Duodenal mucosa (tissue), 2 donors: ENCODE data around the gene PPM1A.

ENCODE experiments used
- H3K27ac ChIP-seq: one replicate; pipeline ENCODE4 v1.7.0; 2013; ENCODE audit warnings: low read depth, low read length
- H3K27me3 ChIP-seq, 2 donors: one replicate each; pipeline ENCODE4 v1.7.0; 2013; ENCODE audit warnings: low read length in 2 of 2, control low read depth in 1 of 2; ENCODE audit not compliant: insufficient read depth in 2 of 2, control insufficient read depth in 1 of 2
- H3K36me3 ChIP-seq, 2 donors: one replicate each; pipeline ENCODE4 v1.7.0; 2013; ENCODE audit warnings: low read length in 2 of 2, control low read depth in 1 of 2; ENCODE audit not compliant: insufficient read depth in 2 of 2, control insufficient read depth in 1 of 2
- H3K4me1 ChIP-seq, 2 donors: one replicate each; pipeline ENCODE4 v1.7.0; 2013; ENCODE audit warnings: low read length in 2 of 2, control low read depth in 1 of 2; ENCODE audit not compliant: insufficient read depth in 2 of 2, control insufficient read depth in 1 of 2
- H3K4me3 ChIP-seq, 2 donors: one replicate each; pipeline ENCODE4 v1.7.0; 2013; ENCODE audit warnings: low read length in 2 of 2, low read depth in 1 of 2
- H3K9ac ChIP-seq, 2 donors: one replicate each; pipeline ENCODE4 v1.7.0; 2013; ENCODE audit warnings: low read length in 2 of 2, low read depth in 1 of 2
- H3K9me3 ChIP-seq, 2 donors: one replicate each; pipeline ENCODE4 v1.7.0; 2013; ENCODE audit warnings: low read length in 2 of 2, control low read depth in 1 of 2; ENCODE audit not compliant: control insufficient read depth in 1 of 2

Gene PPM1A

DNA sequence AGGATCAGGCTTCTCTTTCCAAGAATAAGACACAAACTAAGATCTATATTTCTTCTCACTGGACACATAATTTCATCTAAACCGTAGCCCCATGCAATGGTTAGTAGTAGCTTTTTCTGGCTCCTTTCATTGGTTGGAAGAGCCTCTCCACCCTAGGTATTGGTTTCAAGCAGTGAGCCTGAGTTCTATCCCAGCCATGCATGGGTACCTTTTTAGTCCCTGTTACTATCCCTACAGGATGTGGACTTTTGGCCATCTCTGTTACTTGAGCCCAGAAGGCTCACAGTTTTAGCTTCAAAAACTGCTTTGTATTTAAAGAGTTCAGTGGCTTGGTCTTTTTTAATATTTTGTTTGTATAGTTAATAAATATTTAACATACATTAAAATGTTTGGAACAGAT is 16.1 kb downstream of the PPM1A start:
- Histone ChIP-seq H3K4me3 (no peak overlapping the region), H3K4me1 (no peaks in the 10 kb centered on the region), H3K27ac (no peak overlapping the region), H3K9ac (no peak overlapping the region), H3K36me3 (no peaks in the 10 kb centered on the region), H3K9me3 (peaks cover 4% of the 10 kb centered on the region in 2 donors), H3K27me3 (no peaks in the 10 kb centered on the region)

- no peaks in the 10 kb centered on the region for H3K36me3 ChIP-seq
- peaks cover 4% of the 10 kb centered on the region in 2 donors for H3K9me3 ChIP-seq
- H3K27ac ChIP-seq: no peak overlapping the region
- H3K4me1 ChIP-seq: no peaks in the 10 kb centered on the region
- H3K9ac ChIP-seq: no peak overlapping the region
- no peak overlapping the region for H3K4me3 ChIP-seq
- H3K27me3 ChIP-seq: no peaks in the 10 kb centered on the region
These were observed 17.3 kb downstream of the PPM1A start for GRCh38 chr14:60266021-60266937.

DNA sequence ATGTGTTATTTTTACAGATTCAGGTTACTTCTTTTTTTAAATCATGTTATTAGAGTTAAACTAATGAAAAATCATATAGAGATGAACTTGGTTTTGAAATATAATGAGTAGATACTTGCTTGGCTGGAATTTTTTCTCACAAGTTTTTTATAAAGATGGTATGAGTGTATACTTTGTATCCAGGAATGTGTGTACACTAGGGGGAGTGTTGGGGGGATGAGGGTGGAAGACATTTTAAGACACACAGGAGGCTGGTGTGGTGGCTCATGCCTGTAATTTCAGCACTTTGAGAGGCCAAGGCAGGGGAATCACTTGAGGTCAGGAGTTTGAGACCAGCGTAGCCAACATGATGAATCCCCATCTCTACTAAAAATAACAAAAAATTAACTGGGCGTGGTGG is 23.2 kb downstream of the PPM1A start:
- Histone ChIP-seq H3K36me3 (no peaks in the 10 kb centered on the region), H3K4me3 (no peak overlapping the region), H3K27me3 (no peaks in the 10 kb centered on the region), H3K9me3 (no peaks in the 10 kb centered on the region), H3K27ac (no peak overlapping the region), H3K9ac (no peak overlapping the region), H3K4me1 (peaks cover 4 to 9% of the 10 kb centered on the region in 2 donors)

DNA sequence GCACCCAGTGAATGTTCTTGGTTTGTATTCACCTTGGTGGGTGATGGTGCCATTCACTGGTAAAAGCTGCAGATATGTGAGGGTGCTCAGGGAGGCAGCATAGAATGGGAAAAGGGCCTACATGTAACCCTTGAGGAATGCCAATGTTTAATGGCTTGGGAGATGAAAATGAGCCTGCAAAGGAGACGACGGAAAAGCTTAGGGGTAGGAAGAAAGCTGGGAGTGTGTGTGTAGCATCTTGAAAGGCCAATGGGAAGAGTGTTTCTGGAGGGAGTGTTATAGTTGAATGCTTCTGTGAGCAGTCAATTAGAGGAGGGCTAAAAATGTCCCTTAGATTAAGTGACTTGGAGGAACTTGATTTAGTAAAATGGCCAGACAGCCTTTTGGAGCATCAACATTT is 24.9 kb downstream of the PPM1A start:
- Histone ChIP-seq H3K27me3 (no peaks in the 10 kb centered on the region), H3K9ac (no peak overlapping the region), H3K27ac (no peak overlapping the region), H3K4me3 (no peak overlapping the region), H3K36me3 (no peaks in the 10 kb centered on the region), H3K4me1 (peaks cover 8 to 9% of the 10 kb centered on the region in 2 donors), H3K9me3 (no peaks in the 10 kb centered on the region)

DNA sequence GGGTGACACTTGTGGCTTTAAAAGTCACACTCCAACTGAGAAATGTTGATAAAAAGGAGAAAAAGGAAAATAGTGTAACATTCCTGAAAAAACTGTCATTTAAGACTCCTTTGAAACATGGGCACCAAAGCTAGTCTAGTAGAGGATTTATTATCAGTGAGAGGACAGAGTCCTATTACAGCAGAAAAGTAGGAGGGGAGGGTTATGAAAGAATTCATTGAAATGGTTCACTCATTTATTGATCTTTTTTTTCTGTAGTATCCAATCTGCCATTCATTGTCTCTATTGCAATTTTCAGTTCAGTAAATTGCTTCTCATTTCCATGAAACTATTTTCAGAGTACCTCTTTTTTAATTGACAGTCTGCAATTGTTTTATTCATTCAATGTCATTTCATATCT is 25.4 kb downstream of the PPM1A start:
- Histone ChIP-seq H3K4me1 (peaks cover 8 to 9% of the 10 kb centered on the region in 2 donors), H3K36me3 (no peaks in the 10 kb centered on the region), H3K4me3 (no peak overlapping the region), H3K27me3 (no peaks in the 10 kb centered on the region), H3K9ac (no peak overlapping the region), H3K9me3 (no peaks in the 10 kb centered on the region), H3K27ac (no peak overlapping the region)

DNA sequence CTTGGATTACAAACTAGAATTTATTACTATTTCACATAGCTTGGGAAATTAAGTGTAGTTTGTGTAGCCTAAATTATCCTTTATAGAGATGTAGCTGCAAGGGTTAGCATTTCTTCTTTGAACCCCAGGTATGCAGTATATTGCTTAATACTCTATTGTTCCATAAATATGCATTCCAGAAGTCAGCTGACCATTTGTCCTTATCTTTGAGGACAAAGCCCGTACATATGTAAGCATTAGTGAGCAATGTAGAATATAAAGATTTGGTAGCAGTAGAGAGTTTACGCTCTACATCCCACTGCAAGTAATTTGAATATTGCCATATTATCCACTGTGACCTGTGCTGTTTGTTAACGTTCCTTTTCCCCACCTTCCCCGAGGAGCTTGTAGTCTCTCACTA is 26.9 kb downstream of the PPM1A start:
- no peak overlapping the region for H3K4me3 ChIP-seq
- H3K27me3 ChIP-seq: no peaks in the 10 kb centered on the region
- H3K9me3 ChIP-seq: no peaks in the 10 kb centered on the region
- no peaks in the 10 kb centered on the region for H3K36me3 ChIP-seq
- no peak overlapping the region for H3K9ac ChIP-seq
- peaks cover 8 to 9% of the 10 kb centered on the region in 2 donors for H3K4me1 ChIP-seq
- no peak overlapping the region for H3K27ac ChIP-seq

- Histone ChIP-seq H3K27ac (no peak overlapping the region), H3K9me3 (no peaks in the 10 kb centered on the region), H3K4me1 (peaks cover 8 to 9% of the 10 kb centered on the region in 2 donors), H3K9ac (no peak overlapping the region), H3K4me3 (no peak overlapping the region), H3K27me3 (no peaks in the 10 kb centered on the region), H3K36me3 (no peaks in the 10 kb centered on the region)
These were observed 27.3 kb downstream of the PPM1A start for GRCh38 chr14:60276347-60276746.

GRCh38 chr14:60277605-60278190 is 28.7 kb downstream of the PPM1A start:
- Histone ChIP-seq H3K27me3 (no peaks in the 10 kb centered on the region), H3K36me3 (peaks cover 3 to 6% of the 10 kb centered on the region in 2 donors), H3K9me3 (no peaks in the 10 kb centered on the region), H3K4me3 (no peak overlapping the region), H3K4me1 (peaks cover 8 to 9% of the 10 kb centered on the region in 2 donors), H3K9ac (no peak overlapping the region), H3K27ac (no peak overlapping the region)

GRCh38 chr14:60278350-60278749 is 29.3 kb downstream of the PPM1A start:
- H3K36me3 ChIP-seq: peaks cover 8 to 12% of the 10 kb centered on the region in 2 donors
- H3K27ac ChIP-seq: no peak overlapping the region
- no peaks in the 10 kb centered on the region for H3K27me3 ChIP-seq
- H3K4me1 ChIP-seq: peaks cover 5 to 8% of the 10 kb centered on the region in 2 donors
- H3K9ac ChIP-seq: no peak overlapping the region
- no peaks in the 10 kb centered on the region for H3K9me3 ChIP-seq
- H3K4me3 ChIP-seq: no peak overlapping the region

DNA sequence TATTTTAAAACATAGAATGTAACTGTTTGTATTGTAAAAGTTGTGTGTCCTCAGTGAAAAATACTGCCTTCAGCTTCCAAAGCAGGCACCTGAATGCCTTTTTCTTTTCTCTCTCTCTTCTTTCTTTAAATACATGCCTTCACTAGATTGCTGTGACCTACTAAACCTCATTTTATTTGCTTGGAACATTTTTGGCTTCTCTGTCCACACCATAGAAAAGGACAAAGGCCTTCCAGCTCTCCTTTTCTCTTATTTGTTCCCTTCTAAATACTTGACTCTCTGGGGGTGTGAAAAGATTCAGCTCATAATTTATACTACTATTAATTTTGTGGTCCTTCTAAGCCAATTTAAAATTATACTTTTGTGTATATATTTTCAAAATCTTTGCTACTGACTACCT is 38.4 kb downstream of the PPM1A start:
- H3K4me1 ChIP-seq: no peaks in the 10 kb centered on the region
- H3K27ac ChIP-seq: no peak overlapping the region
- peaks cover 11 to 41% of the 10 kb centered on the region in 2 donors for H3K36me3 ChIP-seq
- H3K27me3 ChIP-seq: no peaks in the 10 kb centered on the region
- H3K9me3 ChIP-seq: no peaks in the 10 kb centered on the region
- H3K4me3 ChIP-seq: no peak overlapping the region
- no peak overlapping the region for H3K9ac ChIP-seq
